DND-41 (cell line): ENCODE measurements around the gene GRIFIN.

Experiments
- ATAC-seq: fragments of 200-7000 bp; cut with Tn5 transposase; 3 replicates; pipeline ENCODE4 v1.9.1; 2021; ENCODE audit warnings: low read depth; ENCODE audit not compliant: insufficient read depth
- DNase-seq: peaks from one replicate; pipeline ENCODE4 v3.0.0-alpha.2; 2020
- H2AFZ ChIP-seq: 2 replicates; pipeline ENCODE4 v1.6.0; 2012; ENCODE audit warnings: low read depth, low read length
- H3K27ac ChIP-seq: 2 replicates; pipeline ENCODE4 v1.5.1; 2012; ENCODE audit warnings: low read length, inconsistent platforms
- H3K27me3 ChIP-seq: fragments of 200-600 bp; sonication (generic); 2 replicates; pipeline ENCODE4 v1.6.0; 2012; ENCODE audit warnings: low read length, mild to moderate bottlenecking, inconsistent platforms; ENCODE audit not compliant: insufficient read depth, poor library complexity
- H3K36me3 ChIP-seq: 2 replicates; pipeline ENCODE4 v1.5.1; 2012; ENCODE audit warnings: low read length, inconsistent platforms; ENCODE audit not compliant: insufficient read depth
- H3K4me1 ChIP-seq: 2 replicates; pipeline ENCODE4 v1.5.1; 2012; ENCODE audit warnings: mild to moderate bottlenecking, low read length; ENCODE audit not compliant: insufficient read depth
- H3K4me2 ChIP-seq: 2 replicates; pipeline ENCODE4 v1.6.0; 2012; ENCODE audit warnings: mild to moderate bottlenecking, moderate library complexity, low read length, inconsistent platforms; ENCODE audit not compliant: insufficient read depth
- H3K4me3 ChIP-seq, 2 experiments: fragments of 200-600 bp in 1 of 2; shearing (Covaris generic) in 1 of 2; 2 replicates each; pipeline ENCODE4 v1.5.1; 2012 to 2016; ENCODE audit warnings: inconsistent platforms in 2 of 2, low read length in 2 of 2, mild to moderate bottlenecking in 2 of 2, low read depth in 1 of 2, moderate library complexity in 1 of 2
- H3K79me2 ChIP-seq: 2 replicates; pipeline ENCODE4 v1.6.0; 2012; ENCODE audit warnings: low read length, inconsistent platforms; ENCODE audit not compliant: insufficient read depth
- H3K9ac ChIP-seq: 2 replicates; pipeline ENCODE4 v1.6.0; 2012; ENCODE audit warnings: low read depth, mild to moderate bottlenecking, inconsistent platforms, low read length, moderate library complexity
- H3K9me3 ChIP-seq: 2 replicates; pipeline ENCODE4 v1.5.1; 2012; ENCODE audit warnings: low read length, moderate library complexity, mild to moderate bottlenecking, inconsistent platforms; ENCODE audit not compliant: insufficient read depth, severe bottlenecking
- H4K20me1 ChIP-seq: 2 replicates; pipeline ENCODE4 v1.6.0; 2012; ENCODE audit warnings: low read length; ENCODE audit not compliant: insufficient read depth
- EZH2 ChIP-seq: IDR thresholded peaks from 3 replicates; pipeline ENCODE4 v1.6.1; 2012; ENCODE audit warnings: borderline replicate concordance, low read depth, mild to moderate bottlenecking, moderate library complexity, low read length, inconsistent platforms; ENCODE audit not compliant: severe bottlenecking
- TF ChIP-seq, protein P1 (sequence below): IDR thresholded peaks from 2 replicates; pipeline ENCODE4 v1.5.1; 2012; ENCODE audit warnings: borderline replicate concordance, low read length, moderate library complexity, mild to moderate bottlenecking; ENCODE audit not compliant: poor library complexity, severe bottlenecking; ENCODE audit errors: extremely low read depth

GRIFIN gene

DNA sequence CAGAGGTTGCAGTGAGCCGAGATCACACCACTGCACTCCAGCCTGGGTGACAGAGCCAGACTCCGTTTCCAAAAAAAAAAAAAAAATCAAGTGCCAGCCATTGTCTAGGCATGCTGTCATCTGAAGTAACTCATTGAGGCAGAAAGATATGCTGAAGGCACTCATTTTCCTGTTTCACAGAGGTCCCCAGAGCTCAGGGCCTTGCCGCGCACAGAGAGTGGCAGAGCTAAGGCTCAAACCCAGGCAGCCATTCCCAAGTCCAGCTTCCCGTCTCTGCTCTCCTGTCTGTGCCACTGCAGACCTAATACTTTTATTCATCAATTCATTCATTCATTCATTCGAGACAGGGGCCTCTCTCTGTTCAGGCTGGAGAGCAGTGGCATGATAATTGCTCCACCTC, 3.5 kb downstream of the GRIFIN start:
- Histone ChIP-seq H3K79me2 (no peaks in the 10 kb centered on the region), H3K9ac (no peak overlapping the region), H3K27me3 (no peaks in the 10 kb centered on the region), H3K4me1 (peaks cover 7% of the 10 kb centered on the region; the same call in 1 of the 2 replicates), H3K9me3 (no peaks in the 10 kb centered on the region), H3K4me3 (no peak overlapping the region), H3K36me3 (no peaks in the 10 kb centered on the region), H3K4me2 (no peak overlapping the region), H3K27ac (no peak overlapping the region), H4K20me1 (peaks cover 3% of the 10 kb centered on the region), H2AFZ (no peak overlapping the region)
- ATAC-seq = no peak
- TF ChIP-seq EZH2 = no peak
- TF ChIP-seq, protein P1, sequence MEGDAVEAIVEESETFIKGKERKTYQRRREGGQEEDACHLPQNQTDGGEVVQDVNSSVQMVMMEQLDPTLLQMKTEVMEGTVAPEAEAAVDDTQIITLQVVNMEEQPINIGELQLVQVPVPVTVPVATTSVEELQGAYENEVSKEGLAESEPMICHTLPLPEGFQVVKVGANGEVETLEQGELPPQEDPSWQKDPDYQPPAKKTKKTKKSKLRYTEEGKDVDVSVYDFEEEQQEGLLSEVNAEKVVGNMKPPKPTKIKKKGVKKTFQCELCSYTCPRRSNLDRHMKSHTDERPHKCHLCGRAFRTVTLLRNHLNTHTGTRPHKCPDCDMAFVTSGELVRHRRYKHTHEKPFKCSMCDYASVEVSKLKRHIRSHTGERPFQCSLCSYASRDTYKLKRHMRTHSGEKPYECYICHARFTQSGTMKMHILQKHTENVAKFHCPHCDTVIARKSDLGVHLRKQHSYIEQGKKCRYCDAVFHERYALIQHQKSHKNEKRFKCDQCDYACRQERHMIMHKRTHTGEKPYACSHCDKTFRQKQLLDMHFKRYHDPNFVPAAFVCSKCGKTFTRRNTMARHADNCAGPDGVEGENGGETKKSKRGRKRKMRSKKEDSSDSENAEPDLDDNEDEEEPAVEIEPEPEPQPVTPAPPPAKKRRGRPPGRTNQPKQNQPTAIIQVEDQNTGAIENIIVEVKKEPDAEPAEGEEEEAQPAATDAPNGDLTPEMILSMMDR = peak; percentile 6
- no peak for DNase-seq

DNA sequence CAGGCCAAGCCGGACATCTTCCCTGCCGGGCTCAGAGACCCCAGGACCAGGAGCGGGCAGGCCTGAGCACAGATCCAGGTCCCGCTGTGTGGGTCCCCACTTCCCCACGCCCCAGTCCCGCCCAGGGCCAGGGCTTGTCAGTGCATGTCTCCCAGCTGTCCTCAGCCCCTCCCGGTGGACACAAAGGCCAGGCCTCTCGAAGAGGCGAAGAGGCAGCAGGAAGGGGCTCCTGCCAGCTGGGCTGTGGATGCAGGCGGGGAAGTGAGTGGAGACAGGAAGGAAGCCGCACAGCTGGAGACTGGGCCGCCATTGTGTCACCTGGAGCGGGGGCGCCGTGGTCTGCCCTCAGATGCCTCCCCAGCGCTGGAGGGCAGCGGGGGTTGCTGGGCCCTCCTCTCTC, 4.8 kb downstream of the GRIFIN start:
- Histone ChIP-seq H3K27ac (no peak overlapping the region), H3K27me3 (no peaks in the 10 kb centered on the region), H3K36me3 (no peaks in the 10 kb centered on the region), H3K9ac (no peak overlapping the region), H4K20me1 (peaks cover 3% of the 10 kb centered on the region), H3K9me3 (no peaks in the 10 kb centered on the region), H3K4me1 (peaks cover 7% of the 10 kb centered on the region; the same call in 1 of the 2 replicates), H2AFZ (no peak overlapping the region), H3K4me2 (no peak overlapping the region), H3K4me3 (no peak overlapping the region), H3K79me2 (no peaks in the 10 kb centered on the region)
- ATAC-seq (peak; percentile 60), DNase-seq (peak; percentile 56)
- TF ChIP-seq, protein P1 = no peak
- TF ChIP-seq EZH2 = no peak

DNA sequence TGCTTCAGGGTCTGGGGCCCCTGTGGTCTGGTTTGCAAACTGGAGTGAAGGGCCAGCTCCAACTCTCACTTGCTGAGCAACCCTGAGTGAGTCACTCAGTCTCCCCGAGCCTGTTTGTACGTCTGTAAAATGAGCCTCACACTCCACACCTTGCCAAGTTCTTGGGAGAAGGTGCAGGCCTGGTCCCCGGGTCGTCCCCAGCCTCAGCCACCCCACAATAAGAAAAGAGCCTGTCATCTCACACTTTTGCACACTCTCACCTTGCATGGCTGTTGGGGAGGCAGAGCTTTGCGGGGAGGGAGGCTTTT, 5.2 kb downstream of the GRIFIN start:
- H3K27ac ChIP-seq = no peak overlapping the region
- peaks cover 3% of the 10 kb centered on the region for H4K20me1 ChIP-seq
- H3K4me1 ChIP-seq = peaks cover 7% of the 10 kb centered on the region; the same call in 1 of the 2 replicates
- H3K4me3 ChIP-seq = no peak overlapping the region
- no peak for DNase-seq
- no peak overlapping the region for H2AFZ ChIP-seq
- H3K9me3 ChIP-seq = no peaks in the 10 kb centered on the region
- H3K27me3 ChIP-seq = no peaks in the 10 kb centered on the region
- H3K4me2 ChIP-seq = no peak overlapping the region
- TF ChIP-seq, protein P1 = no peak
- TF ChIP-seq EZH2 = no peak
- H3K36me3 ChIP-seq = no peaks in the 10 kb centered on the region
- no peaks in the 10 kb centered on the region for H3K79me2 ChIP-seq
- ATAC-seq = no peak
- H3K9ac ChIP-seq = no peak overlapping the region
